Prostate gland (tissue), 2 donors: ENCODE data around the gene GOLIM4. TPM values are rescaled to one million over a fixed set of nuclear protein-coding genes. Genes with fewer than 3 reads are reported as not detected.

Experiments
- DNase-seq: peaks from one replicate; pipeline ENCODE4 v3.0.0-alpha.2; 2019; ENCODE audit warnings: low spot score
- H3K27ac ChIP-seq, 2 donors: fragments of 200-600 bp; sonication (generic); 2 replicates each; pipeline ENCODE4 v1.5.1; 2017 to 2019
- H3K27me3 ChIP-seq: fragments of 200-600 bp; sonication (generic); replicated peaks from 2 replicates; pipeline ENCODE4 v1.5.1; 2019; ENCODE audit not compliant: insufficient read depth
- H3K36me3 ChIP-seq, 2 donors: fragments of 200-600 bp; sonication (generic); 1 replicate in 1 of 2; 2 replicates in 1 of 2; pipeline versions ENCODE4 v1.5.1 to v1.8.1; 2017 to 2019
- H3K4me1 ChIP-seq: fragments of 200-600 bp; sonication (generic); replicated peaks from 2 replicates; pipeline ENCODE4 v1.5.1; 2019
- H3K4me3 ChIP-seq, 2 donors: fragments of 200-600 bp; sonication (generic); 2 replicates each; pipeline ENCODE4 v1.5.1; 2017 to 2019
- H3K9me3 ChIP-seq: fragments of 200-600 bp; sonication (generic); 2 replicates; pipeline ENCODE4 v1.5.1; 2017
- CTCF ChIP-seq, 4 experiments: fragments of 200-600 bp in 2 of 4; fragments of 450-650 bp in 2 of 4; sonication (generic) in 2 of 4; IDR thresholded peaks; 1 replicate in 3 of 4; 2 replicates in 1 of 4; pipeline ENCODE4 v1.5.1; 2016 to 2019; ENCODE audit warnings: antibody characterized with exemption in 4 of 4, mild to moderate bottlenecking in 2 of 4, moderate library complexity in 2 of 4
- POLR2A ChIP-seq: fragments of 450-650 bp; IDR thresholded peaks from one replicate; pipeline ENCODE4 v1.6.1; 2016; ENCODE audit warnings: antibody characterized with exemption, mild to moderate bottlenecking
- POLR2AphosphoS5 ChIP-seq: sonication (generic); formaldehyde crosslinking; IDR thresholded peaks from one replicate; pipeline ENCODE4 v1.6.1; 2017; ENCODE audit warnings: antibody characterized with exemption
- WGBS: methylation state at CpG from one replicate; pipeline ENCODE4 v1.1.5; 2018; 5-methylcytosine and 5-hydroxymethylcytosine counted together
- intact Hi-C: fragments of 100-400 bp; cut with DNase I; formaldehyde crosslinking; loops from one replicate; pipeline ENCODE4 v1.14.2; 2022
- total RNA-seq, 2 donors: library from RNA; depleted of rRNA; stranded (reverse); fragments of >200 nt; gene quantifications; one replicate each; pipeline ENCODE4 v1.1.0, GENCODE V29; 2016

Gene GOLIM4
- total RNA-seq, 2 donors from 2014 or later, result 22.3 to 25.5 TPM

GRCh38 chr3:168088106-168088720, 7.5 kb downstream of the GOLIM4 start:
- DNase-seq, result no peak

GRCh38 chr3:168087539-168087938, 8.2 kb downstream of the GOLIM4 start:
- Histone ChIP-seq H3K36me3 (no peaks in the 10 kb centered on the region), H3K9me3 (no peaks in the 10 kb centered on the region), H3K4me3 (no peak overlapping the region), H3K27me3 (no peaks in the 10 kb centered on the region), H3K4me1 (no peaks in the 10 kb centered on the region), H3K27ac (no peak overlapping the region)
- DNase-seq, result no peak
- WGBS, result 94% methylated on average over 2 of the region's 2 CpGs
- no peak for TF ChIP-seq POLR2A
- no peak for TF ChIP-seq POLR2AphosphoS5
- no peak for TF ChIP-seq CTCF (IDR thresholded peaks at IDR 0.05)
- intact Hi-C loops, result no loop called here

More at GRCh38 chr3:168088106-168088720, 7.5 kb downstream of the GOLIM4 start:
- Histone ChIP-seq H3K27me3 (no peaks in the 10 kb centered on the region), H3K9me3 (no peaks in the 10 kb centered on the region), H3K4me3 (no peak overlapping the region), H3K36me3 (no peaks in the 10 kb centered on the region), H3K27ac (no peak overlapping the region), H3K4me1 (no peaks in the 10 kb centered on the region)
- TF ChIP-seq POLR2AphosphoS5, result no peak
- TF ChIP-seq CTCF (IDR thresholded peaks at IDR 0.05), result no peak
- TF ChIP-seq POLR2A, result no peak
- intact Hi-C loops, result no loop called here
- 79% methylated on average over 3 of the region's 3 CpGs for whole genome bisulfite sequencing

GRCh38 chr3:168086541-168087260, 9.0 kb downstream of the GOLIM4 start:
- no peaks in the 10 kb centered on the region for H3K4me1 ChIP-seq
- whole genome bisulfite sequencing, result 88% methylated on average over 3 of the region's 3 CpGs
- H3K4me3 ChIP-seq, result no peak overlapping the region
- H3K27ac ChIP-seq, result no peak overlapping the region
- H3K36me3 ChIP-seq, result no peaks in the 10 kb centered on the region
- no peak for DNase-seq
- H3K9me3 ChIP-seq, result no peaks in the 10 kb centered on the region
- intact Hi-C loops, result no loop called here
- no peak for TF ChIP-seq POLR2AphosphoS5
- TF ChIP-seq POLR2A, result no peak
- TF ChIP-seq CTCF (IDR thresholded peaks at IDR 0.05), result no peak
- no peaks in the 10 kb centered on the region for H3K27me3 ChIP-seq

GRCh38 chr3:168085491-168086119, 10.1 kb downstream of the GOLIM4 start:
- Histone ChIP-seq H3K27me3 (no peaks in the 10 kb centered on the region), H3K4me3 (no peak overlapping the region), H3K27ac (no peak overlapping the region), H3K36me3 (no peaks in the 10 kb centered on the region), H3K9me3 (no peaks in the 10 kb centered on the region), H3K4me1 (no peaks in the 10 kb centered on the region)
- TF ChIP-seq CTCF (IDR thresholded peaks at IDR 0.05), result no peak
- TF ChIP-seq POLR2A, result no peak
- TF ChIP-seq POLR2AphosphoS5, result no peak
- no peak for DNase-seq
- 87% methylated on average over 4 of the region's 4 CpGs for WGBS
- intact Hi-C loops, result no loop called here
